ENCODE data around the gene SLC10A3.

GRCh38 chrX:154466907-154467306 lies 23.5 kb downstream of the SLC10A3 start:
- TF ChIP-seq TCF7L2 (IDR thresholded peaks at IDR 0.05; ENCODE audit: borderline replicate concordance, low read depth, low read length), result no peak
- TF ChIP-seq CTCF (tag by site-specific recombination; IDR thresholded peaks at IDR 0.05), result no peak
- TF ChIP-seq KLF1 (tag by site-specific recombination; IDR thresholded peaks at IDR 0.05), result no peak
- TF ChIP-seq WT1 (tag by site-specific recombination; IDR thresholded peaks at IDR 0.05), result no peak
- no peak for TF ChIP-seq ZNF513 (tag by site-specific recombination; IDR thresholded peaks at IDR 0.05)
- no peak for TF ChIP-seq ZNF121 (tag by site-specific recombination; IDR thresholded peaks at IDR 0.05)
- no peak for TF ChIP-seq REPIN1 (tag by site-specific recombination; IDR thresholded peaks at IDR 0.05; ENCODE audit: low read depth)
- TF ChIP-seq PRDM1 (tag by site-specific recombination; IDR thresholded peaks at IDR 0.05), result no peak
- TF ChIP-seq, protein P1, sequence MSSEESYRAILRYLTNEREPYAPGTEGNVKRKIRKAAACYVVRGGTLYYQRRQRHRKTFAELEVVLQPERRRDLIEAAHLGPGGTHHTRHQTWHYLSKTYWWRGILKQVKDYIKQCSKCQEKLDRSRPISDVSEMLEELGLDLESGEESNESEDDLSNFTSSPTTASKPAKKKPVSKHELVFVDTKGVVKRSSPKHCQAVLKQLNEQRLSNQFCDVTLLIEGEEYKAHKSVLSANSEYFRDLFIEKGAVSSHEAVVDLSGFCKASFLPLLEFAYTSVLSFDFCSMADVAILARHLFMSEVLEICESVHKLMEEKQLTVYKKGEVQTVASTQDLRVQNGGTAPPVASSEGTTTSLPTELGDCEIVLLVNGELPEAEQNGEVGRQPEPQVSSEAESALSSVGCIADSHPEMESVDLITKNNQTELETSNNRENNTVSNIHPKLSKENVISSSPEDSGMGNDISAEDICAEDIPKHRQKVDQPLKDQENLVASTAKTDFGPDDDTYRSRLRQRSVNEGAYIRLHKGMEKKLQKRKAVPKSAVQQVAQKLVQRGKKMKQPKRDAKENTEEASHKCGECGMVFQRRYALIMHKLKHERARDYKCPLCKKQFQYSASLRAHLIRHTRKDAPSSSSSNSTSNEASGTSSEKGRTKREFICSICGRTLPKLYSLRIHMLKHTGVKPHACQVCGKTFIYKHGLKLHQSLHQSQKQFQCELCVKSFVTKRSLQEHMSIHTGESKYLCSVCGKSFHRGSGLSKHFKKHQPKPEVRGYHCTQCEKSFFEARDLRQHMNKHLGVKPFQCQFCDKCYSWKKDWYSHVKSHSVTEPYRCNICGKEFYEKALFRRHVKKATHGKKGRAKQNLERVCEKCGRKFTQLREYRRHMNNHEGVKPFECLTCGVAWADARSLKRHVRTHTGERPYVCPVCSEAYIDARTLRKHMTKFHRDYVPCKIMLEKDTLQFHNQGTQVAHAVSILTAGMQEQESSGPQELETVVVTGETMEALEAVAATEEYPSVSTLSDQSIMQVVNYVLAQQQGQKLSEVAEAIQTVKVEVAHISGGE (tag by site-specific recombination; conservative IDR thresholded peaks at IDR 0.05; ENCODE audit: low read depth), result no peak
- TF ChIP-seq SP2 (tag by site-specific recombination; IDR thresholded peaks at IDR 0.05), result no peak
- TF ChIP-seq ZNF354C (tag by site-specific recombination; IDR thresholded peaks at IDR 0.05; ENCODE audit: borderline replicate concordance, low read depth), result no peak
- no peak for TF ChIP-seq ZNF560 (tag by site-specific recombination; IDR thresholded peaks at IDR 0.05; ENCODE audit: borderline replicate concordance)
- TF ChIP-seq IKZF3 (tag by site-specific recombination; IDR thresholded peaks at IDR 0.05), result no peak
- TF ChIP-seq ZBTB20 (tag by site-specific recombination; IDR thresholded peaks at IDR 0.05), result no peak

Data from HEK293 (cell line).